Measurements from ENCODE around the gene GPR42. TPM values are rescaled to one million over a fixed set of nuclear protein-coding genes. Genes with fewer than 3 reads are reported as not detected.
"Not testable (repeated sequence)": the region's sequence is repeated elsewhere in the genome, so short reads cannot be mapped to it uniquely, and the experiment has no call there.

GPR42 gene
- total and polyA plus RNA-seq, 10 donors = 0.09 to 0.67 (median 0.63) TPM; not detected in 6

- no peak overlapping the region for H3K4me3 ChIP-seq
- intact Hi-C loops (cut with DNase I; ENCODE audit: low total_unique reads) = no loop called here
- H3K36me3 ChIP-seq = no peaks in the 10 kb centered on the region
- H3K4me1 ChIP-seq = peaks cover 0 to 30% (median 12%) of the 10 kb centered on the region in 6 donors
- peaks cover 0 to 14% (median 0%) of the 10 kb centered on the region in 8 donors for H3K9me3 ChIP-seq
- no peak overlapping the region for H3K27ac ChIP-seq
- peaks cover 0 to 6% (median 0%) of the 10 kb centered on the region in 7 donors for H3K27me3 ChIP-seq (replicated peaks in 1 of 7)
- 83 to 91% (median 88%) methylated on average over 7 of the region's 7 CpGs for WGBS, 5 donors
- DNase-seq = no peak
- no peak for TF ChIP-seq POLR2AphosphoS5 (IDR thresholded peaks at IDR 0.05)
- TF ChIP-seq POLR2A (IDR thresholded peaks at IDR 0.05) = no peak
- no peak for TF ChIP-seq CTCF (IDR thresholded peaks at IDR 0.05 in 8 of 11, conservative IDR thresholded peaks at IDR 0.05 in 3 of 11)
Measured at GRCh38 chr19:35373492-35373891, 2.6 kb downstream of the GPR42 start.

- peaks cover 0 to 30% (median 12%) of the 10 kb centered on the region in 6 donors for H3K4me1 ChIP-seq
- intact Hi-C loops (cut with DNase I; ENCODE audit: low total_unique reads); DNase-seq; H3K27ac ChIP-seq; H3K4me3 ChIP-seq; H3K27me3 ChIP-seq (replicated peaks in 1 of 7); H3K36me3 ChIP-seq: not testable (repeated sequence)
- peaks cover 0 to 16% (median 0%) of the 10 kb centered on the region in 8 donors for H3K9me3 ChIP-seq
Measured at GRCh38 chr19:35374031-35374430, 3.2 kb downstream of the GPR42 start.

GRCh38 chr19:35375505-35376307 lies 4.8 kb downstream of the GPR42 start:
- no peak overlapping the region for H3K4me3 ChIP-seq
- H3K36me3 ChIP-seq = no peaks in the 10 kb centered on the region
- intact Hi-C loops (cut with DNase I; ENCODE audit: low total_unique reads) = no loop called here
- peaks cover 0 to 6% (median 0%) of the 10 kb centered on the region in 7 donors for H3K27me3 ChIP-seq (replicated peaks in 1 of 7)
- peaks cover 0 to 30% (median 12%) of the 10 kb centered on the region in 6 donors for H3K4me1 ChIP-seq
- no peak for TF ChIP-seq POLR2A (IDR thresholded peaks at IDR 0.05)
- no peak for TF ChIP-seq POLR2AphosphoS5 (IDR thresholded peaks at IDR 0.05)
- no peak for TF ChIP-seq CTCF (IDR thresholded peaks at IDR 0.05 in 8 of 11, conservative IDR thresholded peaks at IDR 0.05 in 3 of 11)
- peaks cover 0 to 6% (median 0%) of the 10 kb centered on the region in 8 donors for H3K9me3 ChIP-seq
- DNase-seq = no peak
- WGBS, 5 donors = 72 to 91% (median 88%) methylated on average over 12 of the region's 12 CpGs
- H3K27ac ChIP-seq = no peak overlapping the region

- H3K4me1 ChIP-seq = peaks cover 0 to 30% (median 12%) of the 10 kb centered on the region in 6 donors
- H3K9me3 ChIP-seq = peaks cover 0 to 6% (median 0%) of the 10 kb centered on the region in 8 donors
- DNase-seq = no peak
- H3K36me3 ChIP-seq = no peaks in the 10 kb centered on the region
- peaks cover 0 to 12% (median 0%) of the 10 kb centered on the region in 7 donors for H3K27me3 ChIP-seq (replicated peaks in 1 of 7)
- TF ChIP-seq POLR2AphosphoS5 (IDR thresholded peaks at IDR 0.05) (no peak), POLR2A (IDR thresholded peaks at IDR 0.05) (no peak), CTCF (IDR thresholded peaks at IDR 0.05 in 8 of 11, conservative IDR thresholded peaks at IDR 0.05 in 3 of 11) (no peak)
- H3K4me3 ChIP-seq = no peak overlapping the region
- 27 to 62% (median 50%) methylated on average over 1 of the region's 1 CpG for WGBS, 5 donors
- no peak overlapping the region for H3K27ac ChIP-seq
- intact Hi-C loops (cut with DNase I; ENCODE audit: low total_unique reads) = no loop called here
Measured at GRCh38 chr19:35377656-35378055, 6.8 kb downstream of the GPR42 start.

Data from spleen (tissue), 11 donors.